Caco-2 (cell line): ENCODE results near the gene MAP4K4. TPM values are rescaled to one million over a fixed set of nuclear protein-coding genes. Genes with fewer than 3 reads are reported as not detected.

Source experiments
- BruUV-seq: library from RNA; stranded (reverse); fragments of 400-500 nt; replicated peaks from 2 replicates; lab custom pipeline; 2021; lab: Mats Ljungman, UMichigan
- CTCF ChIA-PET: fragments of 300-600 bp; sonication (Branson Sonifier 250); formaldehyde crosslinking; loops from one replicate; lab custom pipeline; 2022; ENCODE audit warnings: antibody characterized with exemption; lab: Charles Lee
- POLR2A ChIA-PET: fragments of 300-600 bp; sonication (Branson Sonifier 250); formaldehyde crosslinking; loops from one replicate; lab custom pipeline; 2022; ENCODE audit warnings: antibody characterized with exemption; lab: Charles Lee
- DNase-seq, 2 experiments: peaks; one replicate each; pipeline versions ENCODE4 v3.0.0 to v3.0.0-alpha.2; 2020 to 2022
- H3K27me3 ChIP-seq: replicated peaks from 2 replicates; pipeline ENCODE4 v1.6.0; 2011; ENCODE audit warnings: low read length; ENCODE audit not compliant: control insufficient read depth, insufficient read depth
- H3K36me3 ChIP-seq: 2 replicates; pipeline ENCODE4 v1.5.1; 2011; ENCODE audit warnings: low read length; ENCODE audit not compliant: control insufficient read depth, insufficient read depth
- H3K4me1 ChIP-seq: fragments of 250-450 bp; sonication (Bioruptor Pico); 2 replicates; pipeline ENCODE4 v1.5.1; 2020; ENCODE audit warnings: mild to moderate bottlenecking
- H3K4me3 ChIP-seq: 2 replicates; pipeline ENCODE4 v1.5.1; 2011; ENCODE audit warnings: low read depth, mild to moderate bottlenecking, control low read depth, low read length
- H3K9me3 ChIP-seq: fragments of 250-450 bp; sonication (Bioruptor Pico); 2 replicates; pipeline ENCODE4 v1.5.1; 2020; ENCODE audit warnings: mild to moderate bottlenecking, moderate library complexity
- H3K27ac Mint-ChIP-seq: one replicate; pipeline ENCODE4 v1.8.0; 2022; ENCODE audit warnings: mixed read lengths; ENCODE audit not compliant: unreplicated experiment
- H3K27me3 Mint-ChIP-seq: one replicate; pipeline ENCODE4 v1.8.0; 2022; ENCODE audit warnings: mixed read lengths; ENCODE audit not compliant: insufficient read depth, unreplicated experiment
- H3K36me3 Mint-ChIP-seq: one replicate; pipeline ENCODE4 v1.8.0; 2022; ENCODE audit warnings: mild to moderate bottlenecking, mixed read lengths; ENCODE audit not compliant: insufficient read depth, unreplicated experiment
- H3K4me1 Mint-ChIP-seq: one replicate; pipeline ENCODE4 v1.8.0; 2022; ENCODE audit warnings: low read depth, mixed read lengths; ENCODE audit not compliant: unreplicated experiment
- H3K4me3 Mint-ChIP-seq: one replicate; pipeline ENCODE4 v1.8.0; 2022; ENCODE audit warnings: mild to moderate bottlenecking, moderate library complexity, mixed read lengths; ENCODE audit not compliant: unreplicated experiment
- H3K9me3 Mint-ChIP-seq: one replicate; pipeline ENCODE4 v1.8.0; 2022; ENCODE audit warnings: mixed read lengths; ENCODE audit not compliant: unreplicated experiment
- intact Hi-C: fragments of 100-400 bp; cut with micrococcal nuclease; formaldehyde crosslinking; loops from one replicate; pipeline ENCODE4 v1.10.0; 2022; ENCODE audit not compliant: unreplicated experiment
- total RNA-seq: library from RNA; stranded (reverse); gene quantifications from 2 replicates; pipeline ENCODE4 v1.2.3, GENCODE V29; 2022
- TF ChIP-seq, protein P1 (sequence below), 2 experiments: fragments of 200-600 bp in 1 of 2; IDR thresholded peaks; 1 replicate in 1 of 2; 2 replicates in 1 of 2; pipeline versions ENCODE4 v1.5.1 to v1.8.0; 2011 to 2022; ENCODE audit warnings: antibody characterized with exemption in 1 of 2, control low read depth in 1 of 2, inconsistent platforms in 1 of 2, low read depth in 1 of 2, low read length in 1 of 2, mild to moderate bottlenecking in 1 of 2, moderate library complexity in 1 of 2; ENCODE audit not compliant: insufficient read depth in 1 of 2, severe bottlenecking in 1 of 2, unreplicated experiment in 1 of 2

The MAP4K4 gene
- total RNA-seq, 1 experiment from 2014 or later, result 257 TPM

- H3K4me1 Mint-ChIP-seq, result peaks cover 51% of the 10 kb centered on the region
- Histone ChIP-seq H3K27me3 (no peaks in the 10 kb centered on the region), H3K4me1 (peaks cover 38% of the 10 kb centered on the region), H3K36me3 (no peaks in the 10 kb centered on the region; the same call in 1 of the 2 replicates), H3K9me3 (no peaks in the 10 kb centered on the region), H3K4me3 (no peak overlapping the region)
- TF ChIP-seq, protein P1, sequence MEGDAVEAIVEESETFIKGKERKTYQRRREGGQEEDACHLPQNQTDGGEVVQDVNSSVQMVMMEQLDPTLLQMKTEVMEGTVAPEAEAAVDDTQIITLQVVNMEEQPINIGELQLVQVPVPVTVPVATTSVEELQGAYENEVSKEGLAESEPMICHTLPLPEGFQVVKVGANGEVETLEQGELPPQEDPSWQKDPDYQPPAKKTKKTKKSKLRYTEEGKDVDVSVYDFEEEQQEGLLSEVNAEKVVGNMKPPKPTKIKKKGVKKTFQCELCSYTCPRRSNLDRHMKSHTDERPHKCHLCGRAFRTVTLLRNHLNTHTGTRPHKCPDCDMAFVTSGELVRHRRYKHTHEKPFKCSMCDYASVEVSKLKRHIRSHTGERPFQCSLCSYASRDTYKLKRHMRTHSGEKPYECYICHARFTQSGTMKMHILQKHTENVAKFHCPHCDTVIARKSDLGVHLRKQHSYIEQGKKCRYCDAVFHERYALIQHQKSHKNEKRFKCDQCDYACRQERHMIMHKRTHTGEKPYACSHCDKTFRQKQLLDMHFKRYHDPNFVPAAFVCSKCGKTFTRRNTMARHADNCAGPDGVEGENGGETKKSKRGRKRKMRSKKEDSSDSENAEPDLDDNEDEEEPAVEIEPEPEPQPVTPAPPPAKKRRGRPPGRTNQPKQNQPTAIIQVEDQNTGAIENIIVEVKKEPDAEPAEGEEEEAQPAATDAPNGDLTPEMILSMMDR (IDR thresholded peaks at IDR 0.05; ENCODE audit: insufficient read depth in 1 of 2, low read depth in 1 of 2, low read length in 1 of 2, severe bottlenecking in 1 of 2, unreplicated experiment in 1 of 2), result no peak
- no TSS peak for BruUV-seq
- peaks cover 10% of the 10 kb centered on the region for H3K9me3 Mint-ChIP-seq
- ChIA-PET POLR2A (no interaction called here), CTCF (no interaction called here)
- intact Hi-C loops, result loop anchor here (1.0 kb wide), 1 partner anchor 8 kb away; no protein-coding TSS in a partner anchor
- H3K27me3 Mint-ChIP-seq, result no peaks in the 10 kb centered on the region
- H3K4me3 Mint-ChIP-seq, result no peak overlapping the region
- no peak for DNase-seq
- no peak overlapping the region for H3K27ac Mint-ChIP-seq
- peaks cover 44% of the 10 kb centered on the region for H3K36me3 Mint-ChIP-seq
Observed at GRCh38 chr2:101778102-101778501, 80.6 kb downstream of the MAP4K4 start.

GRCh38 chr2:101779190-101779589 is 81.7 kb downstream of the MAP4K4 start:
- TF ChIP-seq, protein P1 (IDR thresholded peaks at IDR 0.05; ENCODE audit: insufficient read depth in 1 of 2, low read depth in 1 of 2, low read length in 1 of 2, severe bottlenecking in 1 of 2, unreplicated experiment in 1 of 2), result no peak
- DNase-seq, result no peak
- Mint-ChIP-seq H3K27me3 (no peaks in the 10 kb centered on the region), H3K4me1 (peaks cover 47% of the 10 kb centered on the region), H3K36me3 (peaks cover 43% of the 10 kb centered on the region), H3K9me3 (peaks cover under 1% of the 10 kb centered on the region), H3K4me3 (no peak overlapping the region), H3K27ac (no peak overlapping the region)
- BruUV-seq, result no TSS peak
- ChIA-PET POLR2A (no interaction called here), CTCF (no interaction called here)
- no peaks in the 10 kb centered on the region for H3K9me3 ChIP-seq
- no peaks in the 10 kb centered on the region; the same call in 1 of the 2 replicates for H3K36me3 ChIP-seq
- H3K4me3 ChIP-seq, result no peak overlapping the region
- intact Hi-C loops, result no loop called here
- H3K4me1 ChIP-seq, result peaks cover 38% of the 10 kb centered on the region
- H3K27me3 ChIP-seq, result no peaks in the 10 kb centered on the region

- TF ChIP-seq, protein P1 (IDR thresholded peaks at IDR 0.05; ENCODE audit: insufficient read depth in 1 of 2, low read depth in 1 of 2, low read length in 1 of 2, severe bottlenecking in 1 of 2, unreplicated experiment in 1 of 2), result no peak
- Histone ChIP-seq H3K9me3 (no peaks in the 10 kb centered on the region), H3K36me3 (no peaks in the 10 kb centered on the region; the same call in 1 of the 2 replicates), H3K4me1 (peaks cover 38% of the 10 kb centered on the region), H3K27me3 (no peaks in the 10 kb centered on the region), H3K4me3 (no peak overlapping the region)
- Mint-ChIP-seq H3K36me3 (peaks cover 43% of the 10 kb centered on the region), H3K4me1 (peaks cover 44% of the 10 kb centered on the region), H3K4me3 (no peak overlapping the region), H3K27me3 (no peaks in the 10 kb centered on the region), H3K27ac (no peak overlapping the region), H3K9me3 (no peaks in the 10 kb centered on the region)
- BruUV-seq, result no TSS peak
- intact Hi-C loops, result no loop called here
- ChIA-PET POLR2A (interaction anchor here (0.6 kb wide), 1 partner anchor 88 kb away, joined by 4 read pairs; no protein-coding TSS in a partner anchor), CTCF (no interaction called here)
- DNase-seq, result no peak
Observed at GRCh38 chr2:101779656-101780055, 82.1 kb downstream of the MAP4K4 start.
